ENCODE measurements around the gene IP6K1.
"Not testable (repeated sequence)": the region's sequence is repeated elsewhere in the genome, so short reads cannot be mapped to it uniquely, and the experiment has no call there.

Gene IP6K1

GRCh38 chr3:49685846-49686245 is 100.5 kb downstream of the IP6K1 start:
- not testable (repeated sequence) for DNase-seq

- DNase-seq, result not testable (repeated sequence)
These were observed 101.2 kb downstream of the IP6K1 start for GRCh38 chr3:49685103-49685502.

- DNase-seq, result not testable (repeated sequence)
These were observed 101.9 kb downstream of the IP6K1 start for GRCh38 chr3:49684453-49684852.

GRCh38 chr3:49683162-49683561 is 103.2 kb downstream of the IP6K1 start:
- no peak for DNase-seq

GRCh38 chr3:49681543-49681942 is 104.8 kb downstream of the IP6K1 start:
- DNase-seq, result no peak

GRCh38 chr3:49681232-49681522 is 105.2 kb downstream of the IP6K1 start:
- no peak for DNase-seq

- DNase-seq, result no peak
These were observed 105.7 kb downstream of the IP6K1 start for GRCh38 chr3:49680493-49681231.

GRCh38 chr3:49675912-49676311 is 110.4 kb downstream of the IP6K1 start:
- no peak for DNase-seq

- no peak for DNase-seq
These were observed 111.8 kb downstream of the IP6K1 start for GRCh38 chr3:49674497-49674983.
